ENCODE measurements around the gene VIPR2.

GRCh38 chr7:159013181-159013690 lies 131.4 kb downstream of the VIPR2 start:
- TF ChIP-seq SIN3A (IDR thresholded peaks at IDR 0.05; ENCODE audit: borderline replicate concordance, insufficient read depth, low read length): no peak
- no peak for TF ChIP-seq REST (IDR thresholded peaks at IDR 0.05; ENCODE audit: insufficient read depth in 1 of 2, low read depth in 2 of 2, low read length in 2 of 2)
- no peak for TF ChIP-seq POLR2AphosphoS5 (IDR thresholded peaks at IDR 0.05; ENCODE audit: low read depth, low read length)
- no peak for TF ChIP-seq TAF1 (IDR thresholded peaks at IDR 0.05; ENCODE audit: borderline replicate concordance, insufficient read depth, low read length)
- no peak for TF ChIP-seq FOXP2 (optimal IDR thresholded peaks at IDR 0.05; ENCODE audit: borderline replicate concordance, extremely low read depth, extremely low read length, insufficient read depth)
